LNCAP (cell line): ENCODE data around the gene ATP10B.

Experiments
- TF ChIP-seq, protein P1 (sequence below): fragments of 450-650 bp; IDR thresholded peaks from 2 replicates; pipeline ENCODE4 v1.5.1; 2017; ENCODE audit warnings: mild to moderate bottlenecking

ATP10B gene

GRCh38 chr5:160702934-160703333 lies 149.1 kb downstream of the ATP10B start:
- TF ChIP-seq, protein P1, sequence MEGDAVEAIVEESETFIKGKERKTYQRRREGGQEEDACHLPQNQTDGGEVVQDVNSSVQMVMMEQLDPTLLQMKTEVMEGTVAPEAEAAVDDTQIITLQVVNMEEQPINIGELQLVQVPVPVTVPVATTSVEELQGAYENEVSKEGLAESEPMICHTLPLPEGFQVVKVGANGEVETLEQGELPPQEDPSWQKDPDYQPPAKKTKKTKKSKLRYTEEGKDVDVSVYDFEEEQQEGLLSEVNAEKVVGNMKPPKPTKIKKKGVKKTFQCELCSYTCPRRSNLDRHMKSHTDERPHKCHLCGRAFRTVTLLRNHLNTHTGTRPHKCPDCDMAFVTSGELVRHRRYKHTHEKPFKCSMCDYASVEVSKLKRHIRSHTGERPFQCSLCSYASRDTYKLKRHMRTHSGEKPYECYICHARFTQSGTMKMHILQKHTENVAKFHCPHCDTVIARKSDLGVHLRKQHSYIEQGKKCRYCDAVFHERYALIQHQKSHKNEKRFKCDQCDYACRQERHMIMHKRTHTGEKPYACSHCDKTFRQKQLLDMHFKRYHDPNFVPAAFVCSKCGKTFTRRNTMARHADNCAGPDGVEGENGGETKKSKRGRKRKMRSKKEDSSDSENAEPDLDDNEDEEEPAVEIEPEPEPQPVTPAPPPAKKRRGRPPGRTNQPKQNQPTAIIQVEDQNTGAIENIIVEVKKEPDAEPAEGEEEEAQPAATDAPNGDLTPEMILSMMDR, result no peak

DNA sequence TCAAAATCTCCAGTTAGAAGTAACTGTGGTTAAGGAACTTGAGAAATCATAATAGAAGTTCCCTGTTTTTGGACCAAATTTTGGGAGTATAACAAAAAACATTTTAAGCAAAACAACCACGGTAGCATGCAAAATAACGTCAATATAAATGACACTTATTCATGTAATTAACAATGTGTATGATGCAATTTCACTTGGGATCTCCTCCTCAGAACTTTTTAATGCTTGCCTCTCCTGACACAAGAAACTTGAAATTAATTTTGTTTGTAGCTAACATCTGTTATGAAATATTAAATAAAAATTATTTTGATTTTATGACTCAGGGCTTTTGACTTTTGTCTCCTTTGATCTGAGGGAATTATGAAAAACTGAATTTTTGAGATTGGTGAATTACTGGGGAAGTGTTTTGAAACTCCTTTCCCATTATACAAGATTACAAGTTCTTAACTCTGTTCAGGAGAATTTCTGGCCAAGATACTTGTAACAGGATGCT lies 149.7 kb downstream of the ATP10B start:
- TF ChIP-seq, protein P1, result no peak

DNA sequence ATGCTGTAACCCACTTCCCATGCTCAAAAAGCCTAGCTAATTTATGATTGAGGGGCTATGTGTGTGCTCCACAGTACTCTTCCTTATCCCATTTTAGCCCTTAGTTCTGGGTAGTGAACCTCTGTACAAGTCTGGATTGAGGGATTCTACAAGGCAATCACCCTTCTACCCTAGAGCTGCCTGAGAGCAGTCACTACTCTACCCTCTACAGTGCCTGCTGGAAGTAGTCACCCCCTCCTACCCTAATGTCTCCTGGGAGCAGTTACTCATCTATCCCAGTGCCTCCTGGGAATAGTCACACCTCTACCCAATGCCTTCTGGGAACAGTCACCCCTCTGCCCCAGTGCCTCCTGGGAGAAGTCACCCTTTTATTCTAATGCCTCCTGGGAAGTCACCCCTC lies 150.6 kb downstream of the ATP10B start:
- TF ChIP-seq, protein P1, result no peak

DNA sequence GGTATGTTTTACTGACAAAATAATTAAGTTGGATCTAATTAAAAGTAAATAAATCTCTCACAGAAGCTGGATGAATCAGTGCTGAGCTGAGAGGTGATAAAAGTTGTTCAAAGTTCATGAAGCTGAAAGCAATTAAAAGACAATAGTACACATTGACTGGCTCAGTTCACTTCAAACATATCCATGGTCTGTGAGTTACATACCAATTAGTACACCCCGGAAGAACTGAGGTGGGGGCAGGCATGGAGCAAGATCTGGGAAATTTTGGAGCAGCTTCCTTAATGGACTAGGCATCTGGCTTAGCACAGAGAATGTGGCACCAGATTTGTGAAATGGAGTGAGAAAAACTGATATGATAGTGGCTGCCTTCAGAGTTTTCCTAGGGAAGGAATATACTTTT lies 152.7 kb downstream of the ATP10B start:
- TF ChIP-seq, protein P1, result no peak

- TF ChIP-seq, protein P1, result no peak
These were observed 154.7 kb downstream of the ATP10B start for GRCh38 chr5:160697281-160697680.

- TF ChIP-seq, protein P1, result no peak
These were observed 157.1 kb downstream of the ATP10B start for GRCh38 chr5:160694896-160695295.

DNA sequence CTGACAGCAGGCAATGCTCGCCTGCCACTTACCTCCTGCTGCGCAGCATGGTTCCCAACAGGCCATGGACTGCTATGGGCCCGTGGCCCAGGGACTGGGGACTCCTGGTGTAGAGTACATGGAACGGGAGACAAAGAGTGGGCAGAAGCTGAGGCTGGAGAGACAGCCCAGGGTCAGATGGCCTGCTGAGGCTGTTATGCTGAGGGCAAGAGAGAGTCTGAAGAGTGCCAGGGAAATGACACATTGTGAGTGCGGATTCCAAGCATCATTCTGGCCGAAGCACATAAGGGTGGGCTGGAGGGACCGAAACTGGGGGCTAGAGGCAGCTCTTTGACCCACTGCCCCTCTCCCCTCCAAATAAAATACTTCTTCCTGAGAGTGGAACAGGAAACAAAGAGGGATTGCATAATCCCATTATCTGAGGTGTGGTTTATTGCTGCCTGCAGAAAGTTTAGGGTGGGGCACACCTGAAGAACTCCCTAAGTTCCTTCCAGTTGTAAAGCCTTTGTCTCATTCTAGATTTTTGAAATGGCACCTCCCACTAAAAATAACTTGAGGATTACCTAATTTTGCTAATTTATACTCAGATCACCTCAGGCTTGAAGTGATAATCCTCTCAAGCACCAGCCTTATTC lies 158.1 kb downstream of the ATP10B start:
- TF ChIP-seq, protein P1, result no peak

GRCh38 chr5:160692271-160692670 lies 159.7 kb downstream of the ATP10B start:
- TF ChIP-seq, protein P1, result no peak
